AG09319 (cell line): ENCODE measurements around the gene CDK19.

Experiments used
- DNase-seq: peaks from one replicate; pipeline ENCODE4 v3.0.0-alpha.2; 2010; ENCODE audit warnings: low read depth; ENCODE audit errors: extremely low read depth
- TF ChIP-seq, protein P1 (sequence below): IDR thresholded peaks from 2 replicates; pipeline ENCODE4 v1.5.1; 2011; ENCODE audit warnings: low read depth, mild to moderate bottlenecking, inconsistent platforms, low read length, moderate library complexity

The CDK19 gene

GRCh38 chr6:110741517-110741916 lies 73.8 kb downstream of the CDK19 start:
- TF ChIP-seq, protein P1, sequence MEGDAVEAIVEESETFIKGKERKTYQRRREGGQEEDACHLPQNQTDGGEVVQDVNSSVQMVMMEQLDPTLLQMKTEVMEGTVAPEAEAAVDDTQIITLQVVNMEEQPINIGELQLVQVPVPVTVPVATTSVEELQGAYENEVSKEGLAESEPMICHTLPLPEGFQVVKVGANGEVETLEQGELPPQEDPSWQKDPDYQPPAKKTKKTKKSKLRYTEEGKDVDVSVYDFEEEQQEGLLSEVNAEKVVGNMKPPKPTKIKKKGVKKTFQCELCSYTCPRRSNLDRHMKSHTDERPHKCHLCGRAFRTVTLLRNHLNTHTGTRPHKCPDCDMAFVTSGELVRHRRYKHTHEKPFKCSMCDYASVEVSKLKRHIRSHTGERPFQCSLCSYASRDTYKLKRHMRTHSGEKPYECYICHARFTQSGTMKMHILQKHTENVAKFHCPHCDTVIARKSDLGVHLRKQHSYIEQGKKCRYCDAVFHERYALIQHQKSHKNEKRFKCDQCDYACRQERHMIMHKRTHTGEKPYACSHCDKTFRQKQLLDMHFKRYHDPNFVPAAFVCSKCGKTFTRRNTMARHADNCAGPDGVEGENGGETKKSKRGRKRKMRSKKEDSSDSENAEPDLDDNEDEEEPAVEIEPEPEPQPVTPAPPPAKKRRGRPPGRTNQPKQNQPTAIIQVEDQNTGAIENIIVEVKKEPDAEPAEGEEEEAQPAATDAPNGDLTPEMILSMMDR, result no peak
- DNase-seq, result no peak

- DNase-seq, result no peak
Measured at GRCh38 chr6:110738899-110739365, 76.3 kb downstream of the CDK19 start.

GRCh38 chr6:110735666-110736065 lies 79.6 kb downstream of the CDK19 start:
- DNase-seq, result no peak
- TF ChIP-seq, protein P1, result no peak

More at GRCh38 chr6:110738899-110739365, 76.3 kb downstream of the CDK19 start:
- TF ChIP-seq, protein P1, result no peak

- no peak for DNase-seq
- TF ChIP-seq, protein P1, result no peak
Measured at GRCh38 chr6:110731898-110732297, 83.4 kb downstream of the CDK19 start.

DNA sequence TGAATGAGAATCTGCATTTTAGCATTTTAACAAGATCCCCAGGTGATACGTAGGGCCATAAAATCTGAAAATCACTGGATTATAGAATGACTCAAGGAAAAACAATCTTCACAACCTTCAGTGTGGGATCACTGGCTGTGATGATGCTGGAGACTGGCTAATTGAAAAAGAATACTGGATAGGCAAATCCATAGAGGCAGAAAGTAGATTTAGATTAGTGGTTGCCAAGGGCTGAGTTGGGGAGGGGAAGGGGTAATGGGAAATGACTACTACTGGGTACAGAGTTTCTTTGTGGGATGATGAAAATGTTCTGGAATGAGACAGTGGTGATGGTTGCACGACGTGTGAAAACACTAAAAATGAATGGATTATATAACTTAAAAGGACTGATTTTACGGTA lies 84.1 kb downstream of the CDK19 start:
- TF ChIP-seq, protein P1, result no peak
- no peak for DNase-seq

- TF ChIP-seq, protein P1, result no peak
- DNase-seq, result no peak
Measured at GRCh38 chr6:110728501-110728900, 86.8 kb downstream of the CDK19 start.

DNA sequence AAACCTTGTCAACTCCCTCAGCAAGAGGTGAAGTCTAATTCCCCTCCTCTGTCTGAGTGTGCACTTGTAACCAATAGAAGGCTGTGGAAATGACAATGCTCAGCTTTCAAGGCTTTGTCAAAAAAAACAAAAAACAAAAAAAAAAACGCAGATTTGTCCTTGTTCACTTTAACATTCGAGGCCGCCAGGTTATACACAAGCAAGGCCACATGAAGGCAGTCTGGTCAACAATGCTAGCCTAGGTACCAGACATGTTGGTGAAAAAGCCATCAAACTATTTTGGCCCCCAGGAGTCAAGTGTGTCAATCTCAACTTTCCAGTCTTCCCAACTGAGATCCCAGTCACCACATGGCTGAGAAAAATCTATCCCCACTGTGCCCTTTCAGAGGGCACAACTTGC lies 92.3 kb downstream of the CDK19 start:
- no peak for DNase-seq
- TF ChIP-seq, protein P1, result no peak
